NCI-H524 treated with DMSO at 0.1 percent for 48 hours (cell line): ENCODE results near the gene SLC2A3.
"Not testable (repeated sequence)": the region's sequence is repeated elsewhere in the genome, so short reads cannot be mapped to it uniquely, and the experiment has no call there.

Source experiments
- DNase-seq: peaks from one replicate; lab custom pipeline; 2025; lab: John Stamatoyannopoulos, UW

Gene SLC2A3

GRCh38 chr12:7935590-7936581 is at the start of gene SLC2A3:
TSS of gene SLC2A3 (minus strand) at chr12:7936187. CDS start at chr12:7936034, 153 bp downstream.
- peak; percentile 86 for DNase-seq

- no peak for DNase-seq
Observed at GRCh38 chr12:7984900-7985299, 48.9 kb upstream of the SLC2A3 start.

GRCh38 chr12:7983460-7983859 is 47.5 kb upstream of the SLC2A3 start:
- not testable (repeated sequence) for DNase-seq

GRCh38 chr12:7983019-7983418 is 47.0 kb upstream of the SLC2A3 start:
- not testable (repeated sequence) for DNase-seq

GRCh38 chr12:7982332-7982735 is 46.3 kb upstream of the SLC2A3 start:
- DNase-seq, result not testable (repeated sequence)

GRCh38 chr12:7981446-7981845 is 45.5 kb upstream of the SLC2A3 start:
- no peak for DNase-seq

GRCh38 chr12:7977351-7978124 is 41.6 kb upstream of the SLC2A3 start:
- DNase-seq, result not testable (repeated sequence)

- DNase-seq, result no peak
Observed at GRCh38 chr12:7973457-7973825, 37.5 kb upstream of the SLC2A3 start.

GRCh38 chr12:7972734-7973456 is 36.9 kb upstream of the SLC2A3 start:
- no peak for DNase-seq

GRCh38 chr12:7972269-7972668 is 36.3 kb upstream of the SLC2A3 start:
- DNase-seq, result not testable (repeated sequence)

- DNase-seq, result not testable (repeated sequence)
Observed at GRCh38 chr12:7971765-7972164, 35.8 kb upstream of the SLC2A3 start.

- DNase-seq, result peak; percentile 93
Observed at GRCh38 chr12:7970475-7971252, 34.7 kb upstream of the SLC2A3 start.

- no peak for DNase-seq
Observed at GRCh38 chr12:7966563-7966962, 30.6 kb upstream of the SLC2A3 start.

GRCh38 chr12:7964669-7965068 is 28.7 kb upstream of the SLC2A3 start:
- DNase-seq, result not testable (repeated sequence)

- DNase-seq, result no peak
Observed at GRCh38 chr12:7961395-7962178, 25.6 kb upstream of the SLC2A3 start.

- no peak for DNase-seq
Observed at GRCh38 chr12:7959701-7960121, 23.7 kb upstream of the SLC2A3 start.

GRCh38 chr12:7959278-7959677 is 23.3 kb upstream of the SLC2A3 start:
- DNase-seq, result no peak

GRCh38 chr12:7954877-7955276 is 18.9 kb upstream of the SLC2A3 start:
- DNase-seq, result not testable (repeated sequence)

GRCh38 chr12:7954418-7954817 is 18.4 kb upstream of the SLC2A3 start:
- not testable (repeated sequence) for DNase-seq

- not testable (repeated sequence) for DNase-seq
Observed at GRCh38 chr12:7953912-7954311, 17.9 kb upstream of the SLC2A3 start.
